Measurements from ENCODE around the gene TMIGD2.
A peak's percentile ranks its signal among the peaks of the same experiment; 100 is the strongest.
"Not testable (repeated sequence)": the region's sequence is repeated elsewhere in the genome, so short reads cannot be mapped to it uniquely, and the experiment has no call there.

Gene TMIGD2

DNA sequence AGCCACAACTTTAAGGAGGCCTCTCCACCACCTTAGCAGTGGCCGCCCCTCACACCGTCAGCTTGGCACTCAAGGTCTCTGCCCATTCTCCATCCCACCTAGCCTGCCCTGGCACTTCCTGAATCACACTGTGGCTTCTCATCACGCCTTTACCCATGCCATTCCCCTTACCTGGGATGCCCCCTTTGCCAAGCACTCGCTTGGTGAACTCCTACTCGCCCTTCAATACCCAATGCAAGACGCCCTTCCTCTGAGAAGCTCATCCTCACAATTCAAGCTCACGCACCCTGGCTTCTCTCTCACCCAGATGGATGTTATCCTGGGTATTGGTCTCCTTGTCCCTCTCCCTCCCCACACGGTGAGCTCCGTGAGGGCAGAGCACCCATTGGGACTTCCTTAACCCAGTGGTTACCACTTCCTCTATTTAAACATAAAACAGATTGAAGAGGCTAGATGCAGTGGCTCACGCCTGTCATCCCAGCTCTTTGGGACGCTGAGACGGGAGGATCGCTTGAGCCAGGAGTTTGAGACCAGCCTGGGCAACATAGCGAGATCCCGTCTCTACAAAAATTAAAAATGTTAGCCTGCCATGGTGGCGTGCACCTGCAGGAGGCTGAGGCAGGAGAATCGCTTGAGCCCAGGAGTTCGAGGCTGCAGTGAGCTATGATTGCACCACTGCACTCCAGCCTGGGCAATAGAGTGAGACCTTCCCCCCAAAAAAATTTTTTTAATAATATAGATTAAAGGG is 35.8 kb downstream of the TMIGD2 start:
- DNase-seq: no peak

DNA sequence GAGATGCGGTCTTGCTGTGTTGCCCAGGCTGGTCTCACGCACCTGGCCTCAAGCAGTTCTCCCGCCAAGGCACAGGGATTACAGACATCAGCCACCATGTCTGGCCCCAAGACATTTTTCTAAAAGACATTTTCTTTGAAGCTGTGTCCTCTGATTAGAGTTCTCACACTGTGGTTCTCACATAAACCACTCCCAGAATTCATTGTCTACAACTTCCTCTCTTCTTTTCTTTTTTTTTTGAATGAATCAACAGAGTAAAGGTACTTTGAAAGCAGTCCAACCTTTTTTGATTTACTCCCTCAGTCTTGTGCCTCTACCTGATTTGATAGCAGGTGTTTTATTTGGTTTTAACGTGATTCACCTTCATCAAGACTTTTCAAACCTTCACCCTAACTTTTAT is 37.4 kb downstream of the TMIGD2 start:
- DNase-seq: no peak

DNA sequence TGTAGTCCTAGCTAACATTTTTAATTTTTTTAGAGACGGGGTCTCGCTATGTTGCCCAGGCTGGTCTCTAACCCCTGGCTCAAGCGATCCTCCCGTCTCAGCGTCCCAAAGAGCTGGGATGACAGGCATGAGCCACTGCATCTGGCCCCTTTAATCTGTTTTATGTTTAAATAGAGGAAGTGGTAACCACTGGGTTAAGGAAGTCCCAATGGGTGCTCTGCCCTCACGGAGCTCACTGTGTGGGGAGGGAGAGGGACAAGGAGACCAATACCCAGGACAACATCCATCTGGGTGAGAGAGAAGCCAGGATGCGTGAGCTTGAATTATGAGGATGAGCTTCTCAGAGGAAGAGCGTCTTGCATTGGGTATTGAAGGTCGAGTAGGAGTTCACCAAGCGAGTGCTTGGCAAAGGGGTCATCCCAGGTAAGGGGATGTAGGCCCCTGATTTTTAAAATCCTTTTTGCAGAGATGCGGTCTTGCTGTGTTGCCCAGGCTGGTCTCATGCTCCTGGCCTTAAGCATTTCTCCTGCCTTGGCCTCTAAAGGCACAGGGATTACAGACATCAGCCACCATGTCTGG is 41.5 kb downstream of the TMIGD2 start:
- no peak for DNase-seq

DNA sequence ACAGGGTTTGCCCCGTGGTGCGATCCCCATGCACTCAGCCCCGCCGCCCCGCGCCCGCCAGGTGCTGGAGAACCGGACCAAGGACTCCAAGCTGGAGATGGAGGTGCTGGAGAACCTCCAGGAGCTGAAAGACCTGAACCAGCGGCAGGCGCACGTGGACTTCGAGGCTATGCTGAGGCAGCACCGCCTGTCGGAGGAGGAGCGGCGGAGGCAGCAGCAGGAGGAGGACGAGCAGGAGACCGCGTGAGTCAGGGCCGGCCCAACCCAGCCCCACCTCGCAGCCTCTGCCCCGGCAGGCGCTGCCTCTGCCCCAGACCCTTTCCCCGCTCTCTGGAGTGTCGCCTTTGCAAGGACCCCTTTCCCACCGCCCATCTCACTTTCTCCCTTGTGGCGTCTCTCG is 44.0 kb downstream of the TMIGD2 start:
- no peak for DNase-seq

DNA sequence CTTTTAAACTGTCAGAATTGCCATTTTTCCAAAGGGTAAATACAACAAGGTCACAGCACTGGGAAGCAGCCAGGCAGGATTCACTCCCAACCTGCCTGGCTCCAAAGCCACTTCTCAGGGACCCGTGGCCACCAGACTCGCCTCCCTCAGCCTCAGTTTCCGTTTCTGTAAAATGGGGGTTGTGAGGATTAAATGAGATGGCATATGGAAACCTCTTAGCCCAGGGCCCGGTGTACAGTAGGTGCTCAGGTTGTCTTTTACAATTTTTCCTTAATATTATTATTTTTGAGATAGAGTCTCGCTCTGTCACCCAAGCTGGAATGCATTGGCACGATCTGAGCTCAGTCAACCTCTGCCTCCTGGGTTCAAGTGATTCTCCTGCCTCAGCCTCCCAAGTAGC is 45.2 kb downstream of the TMIGD2 start:
- no peak for DNase-seq

DNA sequence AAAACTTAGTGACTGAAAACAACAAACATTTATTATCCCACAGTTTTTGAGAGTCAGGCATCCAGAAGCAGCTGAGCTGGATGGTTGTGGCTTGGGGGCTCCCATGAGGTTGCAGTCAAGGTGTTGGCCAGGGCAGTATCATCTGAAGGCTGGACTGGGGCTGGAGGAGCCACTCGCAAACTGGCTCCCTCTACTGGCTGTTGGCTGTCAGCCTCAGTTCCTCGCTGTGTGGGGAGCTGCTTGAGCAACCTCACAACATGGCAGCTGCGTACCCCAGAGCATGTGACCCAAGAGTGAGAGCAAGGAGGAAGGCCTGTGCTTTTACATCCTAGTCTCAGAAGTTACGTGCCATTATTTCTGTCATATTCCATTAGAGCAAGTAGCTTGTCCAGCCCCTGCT is 45.6 kb downstream of the TMIGD2 start:
- no peak for DNase-seq

DNA sequence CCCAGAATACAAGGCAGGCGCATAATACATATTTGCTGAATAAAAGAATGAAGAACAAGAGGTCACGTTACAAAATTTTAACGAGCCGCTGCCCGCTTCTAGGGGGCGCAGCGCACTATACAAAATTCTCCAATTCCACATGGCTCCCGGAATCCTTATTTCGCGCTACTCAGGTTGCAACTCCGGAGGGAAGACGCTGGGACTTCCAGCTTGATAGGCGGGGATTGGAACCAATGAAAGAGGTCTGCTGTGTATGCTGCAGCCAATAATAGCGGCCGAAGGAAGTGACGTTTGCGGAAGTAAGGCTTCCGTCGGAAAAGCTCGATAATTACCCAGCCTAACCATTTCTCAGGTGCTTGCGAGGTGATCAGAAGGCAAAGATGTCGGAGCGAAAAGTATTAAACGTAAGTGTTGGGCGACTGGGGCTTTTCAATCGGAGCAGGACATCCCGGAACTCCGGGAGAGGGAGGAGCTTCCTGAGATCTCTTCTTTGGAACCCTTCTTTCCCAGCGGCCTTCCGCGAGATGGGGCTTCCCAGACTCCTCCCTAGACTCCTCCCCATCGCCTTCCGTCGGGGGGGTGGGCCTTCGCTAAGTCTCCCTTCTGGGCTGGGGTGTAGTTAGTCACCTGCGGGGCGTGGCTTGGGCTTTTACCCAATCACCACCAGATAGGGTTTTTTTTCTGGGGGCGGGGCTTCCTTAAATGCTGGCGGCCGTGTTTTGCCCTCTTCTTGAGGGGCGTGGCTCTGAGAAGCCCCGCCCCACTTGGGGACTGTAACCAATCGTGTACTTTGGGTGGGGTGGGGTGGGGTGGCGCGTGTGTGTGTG is 55.2 kb downstream of the TMIGD2 start, which contains the start of gene YJU2:
Gene YJU2, plus strand, starts transcription at position 314 of the 827 bp plus-strand sequence. Its CDS starts 67 bp downstream, at position 381.
- peak; percentile 99 to 100 for DNase-seq

DNA sequence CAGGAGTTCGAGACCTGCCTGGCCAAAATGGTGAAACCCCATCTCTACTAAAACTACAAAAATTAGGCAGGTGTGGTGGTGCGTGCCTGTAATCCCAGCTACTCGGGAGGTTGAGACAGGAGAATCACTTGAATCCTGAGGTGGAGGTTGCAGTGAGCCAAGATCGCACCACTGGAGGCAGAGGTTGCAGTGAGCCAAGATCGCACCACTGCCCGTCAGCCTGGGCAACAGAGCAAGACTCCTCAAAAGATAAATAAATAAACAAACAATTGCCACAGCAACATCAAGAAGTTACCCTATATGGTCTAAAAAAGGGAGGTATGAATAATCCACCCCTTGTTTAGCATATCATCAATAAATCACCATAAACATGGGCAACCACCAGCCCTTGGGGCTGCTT is 56.3 kb downstream of the TMIGD2 start:
- DNase-seq: not testable (repeated sequence)

Data from activated CD4-positive, alpha-beta T cell treated with anti-CD3 and anti-CD28 coated beads for 4 hours (primary cell).